Fibroblast of skin of right biceps (primary cell): Measurements from ENCODE around the gene DPM1.

ENCODE experiments used
- DNase-seq: peaks from one replicate; pipeline ENCODE4 v3.0.0-alpha.2; 2013

Gene DPM1

DNA sequence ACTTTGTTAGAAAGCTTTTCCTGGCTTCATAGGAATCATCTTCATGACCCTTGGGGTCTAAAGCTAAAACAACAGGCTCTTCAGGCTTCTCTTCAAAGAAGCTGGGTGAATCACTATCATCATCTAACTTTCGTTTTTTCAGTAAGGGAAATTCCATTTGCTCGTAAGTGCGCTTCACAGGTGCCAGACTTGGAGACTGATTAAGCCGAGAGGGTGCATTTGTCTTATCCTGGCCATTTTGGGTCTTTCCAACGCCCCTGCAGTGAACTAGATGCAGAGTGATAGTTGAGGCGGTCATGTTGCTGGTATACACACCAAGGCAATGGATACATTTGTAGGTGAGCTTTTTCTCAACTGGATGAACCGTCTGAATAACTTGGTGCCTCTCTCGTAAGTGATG is 65.9 kb downstream of the DPM1 start:
- no peak for DNase-seq

DNA sequence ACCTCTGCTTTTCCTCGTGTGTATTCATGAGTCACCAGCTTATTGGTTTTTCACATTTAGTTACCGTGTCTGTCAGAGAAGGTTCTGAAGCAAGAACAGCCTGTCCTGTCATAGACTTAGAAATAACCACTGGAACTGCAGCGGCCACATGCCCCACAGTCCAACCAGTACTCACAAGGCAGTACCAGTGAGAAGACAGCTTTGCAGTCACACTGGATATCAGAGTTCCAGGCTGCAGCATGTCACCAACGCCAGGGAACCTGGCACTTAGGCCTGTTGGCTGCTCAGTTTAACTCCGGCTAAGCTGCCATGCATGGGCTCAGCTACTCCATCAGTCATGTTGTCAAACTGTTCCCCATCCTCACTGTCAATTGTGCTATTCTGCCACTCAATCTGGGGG is 67.2 kb downstream of the DPM1 start:
- DNase-seq, result no peak

DNA sequence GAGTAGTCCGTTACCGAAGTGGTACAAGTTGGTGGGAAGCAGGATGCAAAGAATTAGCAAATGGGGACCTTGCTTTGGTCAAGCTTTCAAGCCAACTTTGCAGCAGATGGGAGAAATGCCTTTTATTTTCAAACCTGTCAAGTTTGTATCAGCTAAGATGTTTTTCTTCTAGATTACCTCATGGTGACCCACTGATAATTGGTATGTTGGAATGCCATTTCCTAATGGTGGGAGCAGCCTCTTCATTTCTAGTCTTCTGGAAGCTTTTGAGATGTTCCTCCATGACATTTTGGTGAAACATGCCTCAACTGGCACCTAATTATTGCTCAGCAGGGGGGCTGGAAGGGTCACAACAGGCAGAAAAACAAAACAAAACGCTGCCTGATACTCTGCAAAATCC is 70.8 kb downstream of the DPM1 start:
- no peak for DNase-seq

DNA sequence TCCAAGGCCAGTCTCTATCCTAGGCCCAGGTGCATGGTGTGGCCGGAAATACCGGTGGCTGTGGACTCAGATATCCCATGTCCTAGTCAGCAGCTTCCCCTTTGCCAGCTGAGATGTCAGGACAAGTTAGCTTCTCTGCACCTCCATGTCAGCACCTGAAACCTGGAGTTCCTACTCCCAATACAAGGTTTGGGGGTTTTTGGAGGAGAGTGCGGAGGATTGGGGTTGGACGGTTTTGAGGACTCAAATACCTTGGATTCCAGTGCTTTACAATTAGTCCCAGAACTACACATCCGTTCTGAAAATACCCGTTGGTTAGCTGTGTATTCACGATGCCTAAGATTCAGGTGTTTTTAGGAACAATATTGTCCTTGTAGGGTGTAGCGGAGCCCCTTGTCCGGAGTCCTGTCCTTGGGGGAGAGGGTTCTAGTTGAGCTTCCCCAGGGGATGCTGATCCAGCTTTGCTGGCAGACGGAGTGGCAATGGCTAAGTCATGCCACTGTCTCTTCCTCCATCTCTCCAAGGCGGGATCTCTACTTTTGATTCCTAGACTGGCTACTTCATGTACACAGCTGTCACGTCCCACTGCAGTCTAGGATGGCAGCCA is 72.0 kb downstream of the DPM1 start:
- DNase-seq, result no peak

DNA sequence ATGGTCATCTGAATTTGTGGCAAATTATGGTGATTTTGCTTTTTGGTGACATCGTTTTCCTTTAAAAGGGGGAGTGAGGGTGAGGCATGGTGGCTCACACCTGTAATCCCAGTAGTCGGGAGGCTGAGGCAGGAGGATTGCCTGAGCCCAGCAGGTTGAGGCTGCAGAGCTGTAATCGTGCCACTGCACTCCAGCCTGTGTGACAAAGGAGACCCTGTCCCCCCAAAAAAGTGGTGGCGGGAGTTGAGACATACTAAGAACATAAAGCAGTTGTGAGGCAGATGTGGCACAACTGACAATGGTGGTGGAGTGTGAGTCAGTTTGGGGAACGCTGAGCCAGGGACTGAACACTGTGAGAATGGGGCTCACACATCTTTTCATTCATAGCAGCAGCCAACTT is 72.6 kb downstream of the DPM1 start:
- no peak for DNase-seq

DNA sequence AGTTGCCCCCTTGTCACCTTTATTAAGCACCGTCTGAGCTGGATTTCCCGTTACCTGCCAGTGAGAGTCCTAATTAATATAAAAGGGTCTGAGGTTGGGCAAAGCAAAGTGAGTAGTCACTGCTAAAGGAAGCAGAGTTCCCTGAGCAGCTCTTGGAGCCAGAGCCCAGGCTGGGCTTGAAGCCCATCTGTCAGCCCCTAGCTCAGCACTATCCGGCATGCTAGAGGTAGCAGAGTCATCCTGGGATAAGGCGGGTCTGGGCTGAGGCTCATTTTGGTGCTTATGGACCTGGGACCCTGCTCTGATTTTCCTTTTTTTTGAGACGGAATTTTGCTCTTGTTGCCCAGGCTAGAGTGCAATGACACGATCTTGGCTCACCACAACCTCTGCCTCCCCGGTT is 73.3 kb downstream of the DPM1 start:
- no peak for DNase-seq
